ENCODE measurements around the gene NFE2L1.
"Not testable (repeated sequence)": the region's sequence is repeated elsewhere in the genome, so short reads cannot be mapped to it uniquely, and the experiment has no call there.

Gene NFE2L1

GRCh38 chr17:48060249-48060648 lies 12.1 kb downstream of the NFE2L1 start:
- Histone ChIP-seq H3K4me3 (ENCODE audit: low read depth in 1 of 2, low read length in 2 of 2) (no peak overlapping the region), H3K4me1 (ENCODE audit: insufficient read depth, low read length) (peaks cover 4% of the 10 kb centered on the region), H3K27ac (ENCODE audit: low read depth, low read length) (no peak overlapping the region), H3K9me3 (ENCODE audit: low read length) (no peaks in the 10 kb centered on the region), H3K9ac (ENCODE audit: low read length) (no peak overlapping the region), H3K36me3 (ENCODE audit: insufficient read depth, low read length) (peaks cover 80% of the 10 kb centered on the region), H3K27me3 (ENCODE audit: control insufficient read depth in 1 of 2, insufficient read depth in 2 of 2, low read length in 2 of 2) (no peaks in the 10 kb centered on the region)

- H3K9me3 ChIP-seq (ENCODE audit: low read length): no peaks in the 10 kb centered on the region
- H3K27ac ChIP-seq (ENCODE audit: low read depth, low read length): no peak overlapping the region
- H3K27me3 ChIP-seq (ENCODE audit: control insufficient read depth in 1 of 2, insufficient read depth in 2 of 2, low read length in 2 of 2): no peaks in the 10 kb centered on the region
- peaks cover 76% of the 10 kb centered on the region for H3K36me3 ChIP-seq (ENCODE audit: insufficient read depth, low read length)
- H3K9ac ChIP-seq (ENCODE audit: low read length): no peak overlapping the region
- no peaks in the 10 kb centered on the region for H3K4me1 ChIP-seq (ENCODE audit: insufficient read depth, low read length)
- no peak overlapping the region for H3K4me3 ChIP-seq (ENCODE audit: low read depth in 1 of 2, low read length in 2 of 2)
These were observed 14.1 kb downstream of the NFE2L1 start for GRCh38 chr17:48062273-48062672.

- H3K4me3 ChIP-seq (ENCODE audit: low read depth in 1 of 2, low read length in 2 of 2): no peak overlapping the region
- H3K9me3 ChIP-seq (ENCODE audit: low read length): no peaks in the 10 kb centered on the region
- H3K36me3 ChIP-seq (ENCODE audit: insufficient read depth, low read length): peaks cover 61% of the 10 kb centered on the region
- H3K4me1 ChIP-seq (ENCODE audit: insufficient read depth, low read length): no peaks in the 10 kb centered on the region
- no peak overlapping the region for H3K27ac ChIP-seq (ENCODE audit: low read depth, low read length)
- no peaks in the 10 kb centered on the region for H3K27me3 ChIP-seq (ENCODE audit: control insufficient read depth in 1 of 2, insufficient read depth in 2 of 2, low read length in 2 of 2)
- no peak overlapping the region for H3K9ac ChIP-seq (ENCODE audit: low read length)
These were observed 16.5 kb downstream of the NFE2L1 start for GRCh38 chr17:48064638-48065037.

GRCh38 chr17:48066192-48066591 lies 18.0 kb downstream of the NFE2L1 start:
- Histone ChIP-seq H3K27me3 (ENCODE audit: control insufficient read depth in 1 of 2, insufficient read depth in 2 of 2, low read length in 2 of 2) (no peaks in the 10 kb centered on the region), H3K4me3 (ENCODE audit: low read depth in 1 of 2, low read length in 2 of 2) (no peak overlapping the region), H3K27ac (ENCODE audit: low read depth, low read length) (no peak overlapping the region), H3K9me3 (ENCODE audit: low read length) (no peaks in the 10 kb centered on the region), H3K36me3 (ENCODE audit: insufficient read depth, low read length) (peaks cover 63% of the 10 kb centered on the region), H3K4me1 (ENCODE audit: insufficient read depth, low read length) (no peaks in the 10 kb centered on the region), H3K9ac (ENCODE audit: low read length) (no peak overlapping the region)

GRCh38 chr17:48066656-48067055 lies 18.5 kb downstream of the NFE2L1 start:
- Histone ChIP-seq H3K9me3 (ENCODE audit: low read length) (no peaks in the 10 kb centered on the region), H3K9ac (ENCODE audit: low read length) (no peak overlapping the region), H3K36me3 (ENCODE audit: insufficient read depth, low read length) (peaks cover 64% of the 10 kb centered on the region), H3K4me3 (ENCODE audit: low read depth in 1 of 2, low read length in 2 of 2) (no peak overlapping the region), H3K27me3 (ENCODE audit: control insufficient read depth in 1 of 2, insufficient read depth in 2 of 2, low read length in 2 of 2) (no peaks in the 10 kb centered on the region), H3K27ac (ENCODE audit: low read depth, low read length) (no peak overlapping the region), H3K4me1 (ENCODE audit: insufficient read depth, low read length) (no peaks in the 10 kb centered on the region)

GRCh38 chr17:48067245-48067644 lies 19.1 kb downstream of the NFE2L1 start:
- H3K36me3 ChIP-seq (ENCODE audit: insufficient read depth, low read length): peaks cover 58% of the 10 kb centered on the region
- no peak overlapping the region for H3K9ac ChIP-seq (ENCODE audit: low read length)
- H3K4me3 ChIP-seq (ENCODE audit: low read depth in 1 of 2, low read length in 2 of 2): no peak overlapping the region
- H3K27me3 ChIP-seq (ENCODE audit: control insufficient read depth in 1 of 2, insufficient read depth in 2 of 2, low read length in 2 of 2): no peaks in the 10 kb centered on the region
- no peak overlapping the region for H3K27ac ChIP-seq (ENCODE audit: low read depth, low read length)
- no peaks in the 10 kb centered on the region for H3K9me3 ChIP-seq (ENCODE audit: low read length)
- no peaks in the 10 kb centered on the region for H3K4me1 ChIP-seq (ENCODE audit: insufficient read depth, low read length)

GRCh38 chr17:48067808-48068207 lies 19.6 kb downstream of the NFE2L1 start:
- H3K36me3 ChIP-seq (ENCODE audit: insufficient read depth, low read length): peaks cover 54% of the 10 kb centered on the region
- H3K4me3 ChIP-seq (ENCODE audit: low read depth in 1 of 2, low read length in 2 of 2); H3K9ac ChIP-seq (ENCODE audit: low read length); H3K4me1 ChIP-seq (ENCODE audit: insufficient read depth, low read length); H3K27ac ChIP-seq (ENCODE audit: low read depth, low read length); H3K9me3 ChIP-seq (ENCODE audit: low read length); H3K27me3 ChIP-seq (ENCODE audit: control insufficient read depth in 1 of 2, insufficient read depth in 2 of 2, low read length in 2 of 2): not testable (repeated sequence)

- Histone ChIP-seq H3K36me3 (ENCODE audit: insufficient read depth, low read length) (peaks cover 49% of the 10 kb centered on the region), H3K4me1 (ENCODE audit: insufficient read depth, low read length) (no peaks in the 10 kb centered on the region), H3K27ac (ENCODE audit: low read depth, low read length) (no peak overlapping the region), H3K9ac (ENCODE audit: low read length) (no peak overlapping the region), H3K4me3 (ENCODE audit: low read depth in 1 of 2, low read length in 2 of 2) (no peak overlapping the region), H3K27me3 (ENCODE audit: control insufficient read depth in 1 of 2, insufficient read depth in 2 of 2, low read length in 2 of 2) (no peaks in the 10 kb centered on the region), H3K9me3 (ENCODE audit: low read length) (no peaks in the 10 kb centered on the region)
These were observed 20.4 kb downstream of the NFE2L1 start for GRCh38 chr17:48068491-48068961.

- no peak overlapping the region for H3K9ac ChIP-seq (ENCODE audit: low read length)
These were observed 22.0 kb downstream of the NFE2L1 start for GRCh38 chr17:48070195-48070594.

GRCh38 chr17:48071654-48072053 lies 23.5 kb downstream of the NFE2L1 start:
- Histone ChIP-seq H3K9me3 (ENCODE audit: low read length) (no peaks in the 10 kb centered on the region), H3K4me1 (ENCODE audit: insufficient read depth, low read length) (no peaks in the 10 kb centered on the region), H3K27ac (ENCODE audit: low read depth, low read length) (no peak overlapping the region), H3K27me3 (ENCODE audit: control insufficient read depth in 1 of 2, insufficient read depth in 2 of 2, low read length in 2 of 2) (no peaks in the 10 kb centered on the region), H3K4me3 (ENCODE audit: low read depth in 1 of 2, low read length in 2 of 2) (no peak overlapping the region), H3K9ac (ENCODE audit: low read length) (no peak overlapping the region), H3K36me3 (ENCODE audit: insufficient read depth, low read length) (peaks cover 46% of the 10 kb centered on the region)

More at GRCh38 chr17:48070195-48070594, 22.0 kb downstream of the NFE2L1 start:
- H3K4me1 ChIP-seq (ENCODE audit: insufficient read depth, low read length): no peaks in the 10 kb centered on the region
- no peaks in the 10 kb centered on the region for H3K9me3 ChIP-seq (ENCODE audit: low read length)
- peaks cover 42% of the 10 kb centered on the region for H3K36me3 ChIP-seq (ENCODE audit: insufficient read depth, low read length)
- no peak overlapping the region for H3K4me3 ChIP-seq (ENCODE audit: low read depth in 1 of 2, low read length in 2 of 2)
- no peaks in the 10 kb centered on the region for H3K27me3 ChIP-seq (ENCODE audit: control insufficient read depth in 1 of 2, insufficient read depth in 2 of 2, low read length in 2 of 2)
- no peak overlapping the region for H3K27ac ChIP-seq (ENCODE audit: low read depth, low read length)

GRCh38 chr17:48072811-48073210 lies 24.7 kb downstream of the NFE2L1 start:
- not testable (repeated sequence) for H3K27me3 ChIP-seq (ENCODE audit: control insufficient read depth in 1 of 2, insufficient read depth in 2 of 2, low read length in 2 of 2); H3K9ac ChIP-seq (ENCODE audit: low read length); H3K9me3 ChIP-seq (ENCODE audit: low read length); H3K4me3 ChIP-seq (ENCODE audit: low read depth in 1 of 2, low read length in 2 of 2); H3K27ac ChIP-seq (ENCODE audit: low read depth, low read length); H3K4me1 ChIP-seq (ENCODE audit: insufficient read depth, low read length)
- H3K36me3 ChIP-seq (ENCODE audit: insufficient read depth, low read length): peaks cover 46% of the 10 kb centered on the region

GRCh38 chr17:48073566-48074094 lies 25.5 kb downstream of the NFE2L1 start:
- not testable (repeated sequence) for H3K9me3 ChIP-seq (ENCODE audit: low read length); H3K9ac ChIP-seq (ENCODE audit: low read length); H3K4me1 ChIP-seq (ENCODE audit: insufficient read depth, low read length); H3K27ac ChIP-seq (ENCODE audit: low read depth, low read length); H3K4me3 ChIP-seq (ENCODE audit: low read depth in 1 of 2, low read length in 2 of 2); H3K27me3 ChIP-seq (ENCODE audit: control insufficient read depth in 1 of 2, insufficient read depth in 2 of 2, low read length in 2 of 2)
- H3K36me3 ChIP-seq (ENCODE audit: insufficient read depth, low read length): peaks cover 41% of the 10 kb centered on the region

Data from muscle layer of colon (tissue), 2 donors.